ENCODE measurements around the gene COL1A1.

Gene COL1A1

GRCh38 chr17:50201276-50201854, at the start of gene COL1A1:
Gene COL1A1 (minus strand): TSS chr17:50201631. CDS start chr17:50201513, 118 bp downstream.
- Histone ChIP-seq H3K36me3 (ENCODE audit: insufficient read depth, low read length) (no peaks in the 10 kb centered on the region), H3K4me3 (ENCODE audit: low read length) (peak within 1 kb of the TSS; percentile 30), H3K4me1 (ENCODE audit: insufficient read depth, low read length) (peaks cover 11% of the 10 kb centered on the region), H2AFZ (ENCODE audit: low read depth, low read length) (no peak within 1 kb of the TSS), H3K27me3 (ENCODE audit: insufficient read depth, low read length) (peaks cover 54% of the 10 kb centered on the region), H3K9me3 (ENCODE audit: low read length) (no peaks in the 10 kb centered on the region)

- Histone ChIP-seq H3K4me1 (ENCODE audit: insufficient read depth, low read length) (no peaks in the 10 kb centered on the region), H3K36me3 (ENCODE audit: insufficient read depth, low read length) (no peaks in the 10 kb centered on the region), H3K27me3 (ENCODE audit: insufficient read depth, low read length) (no peaks in the 10 kb centered on the region), H3K9me3 (ENCODE audit: low read length) (no peaks in the 10 kb centered on the region), H3K4me3 (ENCODE audit: low read length) (no peak overlapping the region), H2AFZ (ENCODE audit: low read depth, low read length) (no peak overlapping the region)
These were observed 46.8 kb upstream of the COL1A1 start for GRCh38 chr17:50248255-50248654.

GRCh38 chr17:50244771-50245170, 43.3 kb upstream of the COL1A1 start:
- H3K36me3 ChIP-seq (ENCODE audit: insufficient read depth, low read length), result no peaks in the 10 kb centered on the region
- H2AFZ ChIP-seq (ENCODE audit: low read depth, low read length), result no peak overlapping the region
- no peak overlapping the region for H3K4me3 ChIP-seq (ENCODE audit: low read length)
- no peaks in the 10 kb centered on the region for H3K9me3 ChIP-seq (ENCODE audit: low read length)
- H3K4me1 ChIP-seq (ENCODE audit: insufficient read depth, low read length), result no peaks in the 10 kb centered on the region
- H3K27me3 ChIP-seq (ENCODE audit: insufficient read depth, low read length), result no peaks in the 10 kb centered on the region

- no peak overlapping the region for H2AFZ ChIP-seq (ENCODE audit: low read depth, low read length)
- no peaks in the 10 kb centered on the region for H3K4me1 ChIP-seq (ENCODE audit: insufficient read depth, low read length)
- no peak overlapping the region for H3K4me3 ChIP-seq (ENCODE audit: low read length)
- no peaks in the 10 kb centered on the region for H3K9me3 ChIP-seq (ENCODE audit: low read length)
- no peaks in the 10 kb centered on the region for H3K36me3 ChIP-seq (ENCODE audit: insufficient read depth, low read length)
- no peaks in the 10 kb centered on the region for H3K27me3 ChIP-seq (ENCODE audit: insufficient read depth, low read length)
These were observed 40.0 kb upstream of the COL1A1 start for GRCh38 chr17:50241431-50241830.

- Histone ChIP-seq H3K27me3 (ENCODE audit: insufficient read depth, low read length) (no peaks in the 10 kb centered on the region), H3K4me1 (ENCODE audit: insufficient read depth, low read length) (no peaks in the 10 kb centered on the region), H2AFZ (ENCODE audit: low read depth, low read length) (no peak overlapping the region), H3K9me3 (ENCODE audit: low read length) (no peaks in the 10 kb centered on the region), H3K36me3 (ENCODE audit: insufficient read depth, low read length) (no peaks in the 10 kb centered on the region), H3K4me3 (ENCODE audit: low read length) (no peak overlapping the region)
These were observed 39.4 kb upstream of the COL1A1 start for GRCh38 chr17:50240851-50241250.

- no peaks in the 10 kb centered on the region for H3K36me3 ChIP-seq (ENCODE audit: insufficient read depth, low read length)
- no peaks in the 10 kb centered on the region for H3K4me1 ChIP-seq (ENCODE audit: insufficient read depth, low read length)
- no peak overlapping the region for H3K4me3 ChIP-seq (ENCODE audit: low read length)
- no peaks in the 10 kb centered on the region for H3K9me3 ChIP-seq (ENCODE audit: low read length)
- H3K27me3 ChIP-seq (ENCODE audit: insufficient read depth, low read length), result no peaks in the 10 kb centered on the region
- no peak overlapping the region for H2AFZ ChIP-seq (ENCODE audit: low read depth, low read length)
These were observed 38.5 kb upstream of the COL1A1 start for GRCh38 chr17:50239937-50240336.

- H3K27me3 ChIP-seq (ENCODE audit: insufficient read depth, low read length), result no peaks in the 10 kb centered on the region
- no peaks in the 10 kb centered on the region for H3K9me3 ChIP-seq (ENCODE audit: low read length)
- H3K4me3 ChIP-seq (ENCODE audit: low read length), result no peak overlapping the region
- H3K4me1 ChIP-seq (ENCODE audit: insufficient read depth, low read length), result no peaks in the 10 kb centered on the region
- no peak overlapping the region for H2AFZ ChIP-seq (ENCODE audit: low read depth, low read length)
- no peaks in the 10 kb centered on the region for H3K36me3 ChIP-seq (ENCODE audit: insufficient read depth, low read length)
These were observed 37.3 kb upstream of the COL1A1 start for GRCh38 chr17:50238601-50239280.

- H3K36me3 ChIP-seq (ENCODE audit: insufficient read depth, low read length), result no peaks in the 10 kb centered on the region
- H3K9me3 ChIP-seq (ENCODE audit: low read length), result no peaks in the 10 kb centered on the region
- H2AFZ ChIP-seq (ENCODE audit: low read depth, low read length), result no peak overlapping the region
- no peaks in the 10 kb centered on the region for H3K4me1 ChIP-seq (ENCODE audit: insufficient read depth, low read length)
- H3K4me3 ChIP-seq (ENCODE audit: low read length), result no peak overlapping the region
- H3K27me3 ChIP-seq (ENCODE audit: insufficient read depth, low read length), result no peaks in the 10 kb centered on the region
These were observed 36.5 kb upstream of the COL1A1 start for GRCh38 chr17:50237901-50238300.

- Histone ChIP-seq H3K4me1 (ENCODE audit: insufficient read depth, low read length) (no peaks in the 10 kb centered on the region), H3K36me3 (ENCODE audit: insufficient read depth, low read length) (no peaks in the 10 kb centered on the region), H2AFZ (ENCODE audit: low read depth, low read length) (no peak overlapping the region), H3K4me3 (ENCODE audit: low read length) (no peak overlapping the region), H3K27me3 (ENCODE audit: insufficient read depth, low read length) (no peaks in the 10 kb centered on the region), H3K9me3 (ENCODE audit: low read length) (no peaks in the 10 kb centered on the region)
These were observed 33.1 kb upstream of the COL1A1 start for GRCh38 chr17:50234581-50234980.

- H3K36me3 ChIP-seq (ENCODE audit: insufficient read depth, low read length), result no peaks in the 10 kb centered on the region
- H3K4me3 ChIP-seq (ENCODE audit: low read length), result no peak overlapping the region
- peaks cover 3% of the 10 kb centered on the region for H3K9me3 ChIP-seq (ENCODE audit: low read length)
These were observed 24.3 kb upstream of the COL1A1 start for GRCh38 chr17:50225701-50226240.

GRCh38 chr17:50222922-50223321, 21.5 kb upstream of the COL1A1 start:
- peaks cover 3% of the 10 kb centered on the region for H3K9me3 ChIP-seq (ENCODE audit: low read length)
- H3K27me3 ChIP-seq (ENCODE audit: insufficient read depth, low read length), result peaks cover 7% of the 10 kb centered on the region
- H3K36me3 ChIP-seq (ENCODE audit: insufficient read depth, low read length), result no peaks in the 10 kb centered on the region
- no peak overlapping the region for H3K4me3 ChIP-seq (ENCODE audit: low read length)
- H3K4me1 ChIP-seq (ENCODE audit: insufficient read depth, low read length), result peaks cover 8% of the 10 kb centered on the region
- no peak overlapping the region for H2AFZ ChIP-seq (ENCODE audit: low read depth, low read length)

More at GRCh38 chr17:50225701-50226240, 24.3 kb upstream of the COL1A1 start:
- Histone ChIP-seq H3K4me1 (ENCODE audit: insufficient read depth, low read length) (no peaks in the 10 kb centered on the region), H3K27me3 (ENCODE audit: insufficient read depth, low read length) (no peaks in the 10 kb centered on the region), H2AFZ (ENCODE audit: low read depth, low read length) (no peak overlapping the region)

GRCh38 chr17:50221864-50222545, 20.6 kb upstream of the COL1A1 start:
- H3K9me3 ChIP-seq (ENCODE audit: low read length), result peaks cover 3% of the 10 kb centered on the region
- H3K27me3 ChIP-seq (ENCODE audit: insufficient read depth, low read length), result peaks cover 7% of the 10 kb centered on the region
- no peaks in the 10 kb centered on the region for H3K36me3 ChIP-seq (ENCODE audit: insufficient read depth, low read length)
- no peak overlapping the region for H2AFZ ChIP-seq (ENCODE audit: low read depth, low read length)
- peaks cover 8% of the 10 kb centered on the region for H3K4me1 ChIP-seq (ENCODE audit: insufficient read depth, low read length)
- no peak overlapping the region for H3K4me3 ChIP-seq (ENCODE audit: low read length)

GRCh38 chr17:50221266-50221863, 19.9 kb upstream of the COL1A1 start:
- peaks cover 3% of the 10 kb centered on the region for H3K9me3 ChIP-seq (ENCODE audit: low read length)

More at GRCh38 chr17:50221266-50221863, 19.9 kb upstream of the COL1A1 start:
- Histone ChIP-seq H3K27me3 (ENCODE audit: insufficient read depth, low read length) (peaks cover 7% of the 10 kb centered on the region), H3K4me1 (ENCODE audit: insufficient read depth, low read length) (peaks cover 8% of the 10 kb centered on the region), H2AFZ (ENCODE audit: low read depth, low read length) (no peak overlapping the region), H3K36me3 (ENCODE audit: insufficient read depth, low read length) (no peaks in the 10 kb centered on the region), H3K4me3 (ENCODE audit: low read length) (no peak overlapping the region)

Measured in neuron (in vitro differentiated cells).